ENCODE results near the gene SVIL. TPM values are rescaled to one million over a fixed set of nuclear protein-coding genes. Genes with fewer than 3 reads are reported as not detected.

The SVIL gene
- total RNA-seq, 1 donor from 2014 or later = 0.62 TPM

GRCh38 chr10:29414501-29414900, 220.3 kb downstream of the SVIL start:
- Mint-ChIP-seq H3K4me3 (no peak overlapping the region), H3K27ac (no peak overlapping the region), H3K27me3 (no peaks in the 10 kb centered on the region), H3K4me1 (peaks cover 5% of the 10 kb centered on the region), H3K9me3 (no peaks in the 10 kb centered on the region), H3K36me3 (ENCODE audit: low read depth) (peaks cover under 1% of the 10 kb centered on the region)
- DNase-seq (no peak), ATAC-seq (ENCODE audit: low read depth) (no peak)
- TF ChIP-seq CTCF (IDR thresholded peaks at IDR 0.05) = no peak
- intact Hi-C loops (cut with micrococcal nuclease) = no loop called here
- ChIA-PET POLR2A (no interaction called here), CTCF (no interaction called here)

DNA sequence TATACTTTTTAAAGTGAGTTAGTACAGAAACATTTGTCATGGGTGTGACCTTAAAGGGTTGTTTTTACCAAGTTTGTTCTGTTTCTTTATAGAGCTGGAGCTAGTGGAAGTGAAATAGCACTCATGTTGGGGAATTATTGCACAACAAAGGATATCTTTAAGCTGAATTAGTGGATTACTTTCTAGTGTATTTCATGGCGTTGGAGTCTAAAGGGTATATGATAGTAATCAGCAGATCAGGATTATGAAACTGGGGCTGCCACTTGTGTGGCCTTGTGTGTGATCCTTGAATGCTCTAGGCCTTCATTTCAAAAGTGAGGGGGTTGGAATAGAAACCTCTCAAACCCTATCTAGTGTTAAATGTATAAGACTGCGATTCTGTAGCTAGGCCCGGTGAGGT, 222.3 kb downstream of the SVIL start:
- POLR2A ChIA-PET = no interaction called here
- peaks cover 9% of the 10 kb centered on the region for H3K4me1 Mint-ChIP-seq
- peaks cover 3% of the 10 kb centered on the region for H3K36me3 Mint-ChIP-seq (ENCODE audit: low read depth)
- ATAC-seq (ENCODE audit: low read depth) (no peak), DNase-seq (no peak)
- CTCF ChIA-PET = no interaction called here
- intact Hi-C loops (cut with micrococcal nuclease) = no loop called here
- no peak overlapping the region for H3K4me3 Mint-ChIP-seq
- H3K27ac Mint-ChIP-seq = no peak overlapping the region
- H3K9me3 Mint-ChIP-seq = no peaks in the 10 kb centered on the region
- TF ChIP-seq CTCF (IDR thresholded peaks at IDR 0.05) = no peak
- no peaks in the 10 kb centered on the region for H3K27me3 Mint-ChIP-seq

- H3K9me3 Mint-ChIP-seq = peaks cover 2% of the 10 kb centered on the region
- POLR2A ChIA-PET = no interaction called here
- no peaks in the 10 kb centered on the region for H3K27me3 Mint-ChIP-seq
- peaks cover 9% of the 10 kb centered on the region for H3K4me1 Mint-ChIP-seq
- H3K27ac Mint-ChIP-seq = no peak overlapping the region
- no peak overlapping the region for H3K4me3 Mint-ChIP-seq
- DNase-seq (no peak), ATAC-seq (ENCODE audit: low read depth) (no peak)
- no peak for TF ChIP-seq CTCF (IDR thresholded peaks at IDR 0.05)
- intact Hi-C loops (cut with micrococcal nuclease) = no loop called here
- CTCF ChIA-PET = no interaction called here
- H3K36me3 Mint-ChIP-seq (ENCODE audit: low read depth) = peaks cover 3% of the 10 kb centered on the region
These were observed 223.0 kb downstream of the SVIL start for GRCh38 chr10:29411666-29412315.

- H3K4me3 Mint-ChIP-seq = peak overlapping the region; percentile 93
- H3K4me1 Mint-ChIP-seq = peaks cover 9% of the 10 kb centered on the region
- DNase-seq (peak; percentile 29), ATAC-seq (ENCODE audit: low read depth) (peak; percentile 70)
- TF ChIP-seq CTCF (IDR thresholded peaks at IDR 0.05) = no peak
- H3K9me3 Mint-ChIP-seq = peaks cover 2% of the 10 kb centered on the region
- ChIA-PET CTCF (no interaction called here), POLR2A (no interaction called here)
- H3K27me3 Mint-ChIP-seq = no peaks in the 10 kb centered on the region
- H3K27ac Mint-ChIP-seq = peak overlapping the region; percentile 66
- intact Hi-C loops (cut with micrococcal nuclease) = no loop called here
- peaks cover 3% of the 10 kb centered on the region for H3K36me3 Mint-ChIP-seq (ENCODE audit: low read depth)
These were observed 225.3 kb downstream of the SVIL start for GRCh38 chr10:29409241-29410054.

DNA sequence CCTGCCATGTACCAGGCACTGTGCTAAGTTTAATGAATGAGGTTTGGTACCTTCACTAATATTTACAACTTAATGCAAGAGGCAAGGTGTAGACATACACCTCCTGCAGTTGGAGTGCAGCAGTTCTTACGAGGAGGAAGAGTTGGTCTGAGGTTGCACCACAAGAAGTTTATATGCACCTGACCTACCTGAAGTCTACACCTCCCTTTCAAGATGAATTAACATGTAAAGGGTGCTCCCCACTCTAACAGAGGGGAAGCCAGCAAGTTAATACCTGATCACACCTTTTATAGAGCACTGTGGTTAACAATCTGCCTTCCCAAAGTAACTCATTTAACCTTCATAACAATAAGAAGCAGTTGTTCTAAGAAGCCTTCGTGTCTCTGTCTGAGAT, 225.9 kb downstream of the SVIL start:
- peaks cover 9% of the 10 kb centered on the region for H3K4me1 Mint-ChIP-seq
- TF ChIP-seq CTCF (IDR thresholded peaks at IDR 0.05) = no peak
- ChIA-PET POLR2A (no interaction called here), CTCF (no interaction called here)
- H3K36me3 Mint-ChIP-seq (ENCODE audit: low read depth) = peaks cover 3% of the 10 kb centered on the region
- no peaks in the 10 kb centered on the region for H3K27me3 Mint-ChIP-seq
- peaks cover 2% of the 10 kb centered on the region for H3K9me3 Mint-ChIP-seq
- H3K4me3 Mint-ChIP-seq = peak overlapping the region; percentile 93
- intact Hi-C loops (cut with micrococcal nuclease) = no loop called here
- DNase-seq (no peak), ATAC-seq (ENCODE audit: low read depth) (no peak)
- H3K27ac Mint-ChIP-seq = no peak overlapping the region

Measured in activated B cell treated with CpG ODN at 0.5 μM for 24 hours (primary cell).